ENCODE measurements around the gene ZDHHC11.
"Not testable (repeated sequence)": the region's sequence is repeated elsewhere in the genome, so short reads cannot be mapped to it uniquely, and the experiment has no call there.

DNA sequence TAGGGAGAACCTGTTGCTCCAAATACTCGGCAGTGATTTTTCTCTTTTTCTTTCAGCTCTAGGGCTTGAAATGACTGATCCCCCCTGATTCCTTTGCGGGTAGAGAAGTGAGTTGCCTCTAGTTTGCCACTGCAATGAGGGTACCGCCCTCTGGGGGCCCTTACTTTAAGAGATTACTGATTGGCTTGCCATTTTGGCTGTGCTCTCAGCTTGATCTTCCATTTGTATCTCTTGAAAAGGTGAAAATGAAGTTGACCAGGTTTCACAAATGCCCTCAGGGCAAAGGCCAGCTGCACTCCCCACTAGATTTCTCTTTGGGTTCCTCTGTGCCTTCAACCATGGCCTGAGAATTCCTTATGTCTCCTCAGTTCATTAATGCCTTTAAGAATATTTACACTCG lies 52.8 kb downstream of the ZDHHC11 start:
- not testable (repeated sequence) for TF ChIP-seq EP300, POLR2AphosphoS5, POLR2A (IDR thresholded peaks at IDR 0.05)
- TF ChIP-seq, protein P1, sequence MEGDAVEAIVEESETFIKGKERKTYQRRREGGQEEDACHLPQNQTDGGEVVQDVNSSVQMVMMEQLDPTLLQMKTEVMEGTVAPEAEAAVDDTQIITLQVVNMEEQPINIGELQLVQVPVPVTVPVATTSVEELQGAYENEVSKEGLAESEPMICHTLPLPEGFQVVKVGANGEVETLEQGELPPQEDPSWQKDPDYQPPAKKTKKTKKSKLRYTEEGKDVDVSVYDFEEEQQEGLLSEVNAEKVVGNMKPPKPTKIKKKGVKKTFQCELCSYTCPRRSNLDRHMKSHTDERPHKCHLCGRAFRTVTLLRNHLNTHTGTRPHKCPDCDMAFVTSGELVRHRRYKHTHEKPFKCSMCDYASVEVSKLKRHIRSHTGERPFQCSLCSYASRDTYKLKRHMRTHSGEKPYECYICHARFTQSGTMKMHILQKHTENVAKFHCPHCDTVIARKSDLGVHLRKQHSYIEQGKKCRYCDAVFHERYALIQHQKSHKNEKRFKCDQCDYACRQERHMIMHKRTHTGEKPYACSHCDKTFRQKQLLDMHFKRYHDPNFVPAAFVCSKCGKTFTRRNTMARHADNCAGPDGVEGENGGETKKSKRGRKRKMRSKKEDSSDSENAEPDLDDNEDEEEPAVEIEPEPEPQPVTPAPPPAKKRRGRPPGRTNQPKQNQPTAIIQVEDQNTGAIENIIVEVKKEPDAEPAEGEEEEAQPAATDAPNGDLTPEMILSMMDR (IDR thresholded peaks at IDR 0.05) = not testable (repeated sequence)

All from upper lobe of left lung (tissue), 4 donors.